HG03045 (cell line): Measurements from ENCODE around the gene CAMSAP2.
"Not testable (repeated sequence)": the region's sequence is repeated elsewhere in the genome, so short reads cannot be mapped to it uniquely, and the experiment has no call there.

Source experiments
- ATAC-seq: cut with Tn5 transposase; IDR thresholded peaks from one replicate; pipeline ENCODE4 v1.9.1; 2021; ENCODE audit warnings: mild to moderate bottlenecking, moderate library complexity; ENCODE audit not compliant: unreplicated experiment

The CAMSAP2 gene

DNA sequence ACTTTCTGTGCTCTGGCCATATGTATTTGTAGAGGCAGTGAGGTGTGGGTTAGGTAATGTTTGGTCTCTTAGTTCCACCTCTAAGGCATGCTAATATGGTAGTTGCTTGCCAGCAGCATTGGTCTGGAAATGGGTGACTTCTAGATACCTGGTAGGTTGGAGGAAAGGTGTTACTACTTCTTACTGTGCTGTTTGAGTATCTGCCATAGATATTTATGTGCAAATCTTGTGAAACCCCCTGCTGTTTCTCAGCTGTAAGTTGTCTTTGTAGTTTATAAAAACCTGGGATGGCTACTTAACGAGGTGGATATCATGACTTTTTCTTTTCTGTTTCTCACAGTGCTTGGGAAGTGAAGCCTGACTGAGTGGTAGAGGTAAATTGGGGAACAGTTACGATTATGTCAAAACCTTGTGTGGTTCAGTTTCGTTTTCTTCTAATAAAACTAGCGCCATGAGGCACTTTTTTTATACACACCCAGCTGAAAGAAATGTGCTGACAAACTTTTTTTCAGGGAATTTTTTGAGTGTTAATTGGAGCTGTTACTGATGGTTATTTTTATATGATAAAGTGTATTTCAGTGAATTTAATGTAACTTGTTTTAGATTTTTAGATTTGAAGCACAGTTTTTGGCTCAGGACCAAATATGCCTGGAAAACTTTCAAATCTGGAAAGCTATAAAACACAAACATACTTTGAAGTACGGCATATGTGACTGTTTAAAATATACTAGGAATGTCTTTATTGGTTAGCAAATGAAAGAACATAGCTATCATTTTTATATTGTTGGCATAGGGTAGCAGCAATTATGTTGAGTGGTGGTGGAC lies 42.1 kb downstream of the CAMSAP2 start:
- ATAC-seq: no peak

DNA sequence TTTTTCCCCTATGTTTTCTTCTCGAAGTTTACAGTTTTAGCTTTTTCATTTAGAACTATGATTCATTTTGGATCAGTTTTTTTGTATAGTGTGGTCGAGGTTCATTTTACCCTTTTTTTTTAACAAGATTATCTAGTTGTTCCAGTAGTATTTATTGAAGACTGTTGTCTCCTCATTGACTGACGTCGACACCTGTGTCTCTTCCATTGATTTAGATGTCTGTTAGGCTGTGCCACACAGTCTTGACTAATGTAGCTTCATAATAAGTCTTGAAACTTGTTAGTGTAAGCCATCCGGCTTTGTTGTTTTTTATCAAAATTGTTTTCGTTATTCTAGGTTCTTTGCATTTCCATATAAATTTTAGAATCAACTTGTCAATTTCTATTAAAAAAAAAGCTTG lies 45.2 kb downstream of the CAMSAP2 start:
- no peak for ATAC-seq

DNA sequence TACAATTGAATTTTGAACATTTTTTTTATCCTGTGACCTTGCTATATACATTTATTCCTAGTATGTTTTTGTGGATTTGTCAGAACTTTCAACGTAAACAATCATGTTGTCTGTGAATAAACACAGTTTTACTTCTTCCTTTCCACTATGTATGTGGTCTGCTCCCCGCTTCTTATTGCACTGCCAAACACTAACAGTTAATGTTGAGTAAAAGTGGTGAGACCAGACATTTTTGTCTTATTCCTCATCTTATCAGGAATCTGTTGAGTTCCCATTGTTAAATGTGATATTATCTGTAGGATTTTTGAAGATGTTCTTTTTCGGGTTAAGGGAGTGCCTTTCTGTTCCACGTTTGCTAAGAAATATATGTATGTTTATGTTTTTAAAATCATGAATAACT lies 45.9 kb downstream of the CAMSAP2 start:
- ATAC-seq: no peak

DNA sequence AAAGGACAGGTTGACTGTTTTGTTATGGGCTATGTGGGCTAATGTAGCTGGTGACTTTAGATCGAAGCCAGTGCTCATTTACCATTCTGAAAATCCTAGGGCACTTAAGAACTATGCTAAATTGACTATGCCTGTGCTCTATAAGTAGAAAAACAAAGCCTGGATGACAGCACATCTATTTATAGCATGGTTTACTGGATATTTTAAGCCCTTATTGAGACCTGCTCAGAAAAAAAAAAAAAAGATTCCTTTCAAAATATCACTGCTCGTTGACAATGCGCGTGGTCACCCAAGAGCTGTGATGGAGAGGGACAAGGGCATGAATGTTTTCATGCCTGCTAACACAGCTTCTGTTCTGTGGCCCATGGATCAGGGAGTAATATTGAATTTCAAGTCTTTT lies 48.1 kb downstream of the CAMSAP2 start:
- ATAC-seq: no peak

DNA sequence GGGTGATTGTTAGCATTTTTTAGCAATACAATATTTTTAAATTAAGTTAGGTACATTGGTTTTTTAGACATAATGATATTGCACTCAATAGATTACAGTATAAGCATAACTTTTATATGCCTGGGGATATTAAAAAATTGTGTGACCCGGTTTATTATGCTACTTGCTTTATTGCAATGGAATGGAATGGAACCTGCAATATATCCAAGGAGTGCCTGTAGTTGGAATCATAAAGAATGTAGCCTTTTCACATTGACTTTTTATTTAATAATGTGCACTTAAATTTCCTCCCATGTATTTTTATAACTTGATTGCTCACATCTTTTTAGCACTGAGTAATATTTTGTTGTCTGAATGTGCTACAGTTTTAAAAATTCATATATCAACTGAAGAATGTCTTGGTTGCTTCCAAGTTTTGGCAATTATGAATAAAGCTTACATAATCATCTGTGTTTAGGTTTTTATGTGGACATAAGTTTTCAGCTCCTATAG lies 49.2 kb downstream of the CAMSAP2 start:
- no peak for ATAC-seq

- ATAC-seq: not testable (repeated sequence)
Measured at GRCh38 chr1:200791012-200791411, 52.3 kb downstream of the CAMSAP2 start.

- no peak for ATAC-seq
Measured at GRCh38 chr1:200793677-200794076, 55.0 kb downstream of the CAMSAP2 start.

DNA sequence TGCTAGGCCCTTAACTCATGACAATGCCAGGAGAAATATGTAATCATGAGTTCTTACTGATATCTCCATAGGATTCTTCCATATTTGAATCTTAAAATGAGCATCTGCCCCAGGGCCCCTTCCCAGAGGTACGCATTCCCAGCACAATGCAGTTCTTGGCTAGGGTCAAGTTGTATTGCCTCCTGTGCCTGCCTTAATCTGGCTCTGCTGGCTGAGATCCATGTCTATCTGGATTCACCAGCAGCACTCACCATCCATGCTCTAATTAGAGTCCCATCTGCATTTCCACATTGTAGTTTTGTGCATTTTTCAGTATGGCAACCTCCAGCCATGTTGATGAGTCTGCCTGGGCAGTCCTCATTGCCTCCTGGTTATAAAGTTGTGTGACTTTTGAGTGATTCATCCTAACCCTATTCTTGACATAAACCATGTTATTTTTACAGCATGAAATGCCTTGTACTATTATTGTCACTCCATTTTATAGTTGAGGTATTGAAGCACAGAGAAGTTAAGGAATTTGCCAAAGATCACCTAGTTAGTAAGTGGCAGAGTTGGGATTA lies 55.9 kb downstream of the CAMSAP2 start:
- no peak for ATAC-seq

- no peak for ATAC-seq
Measured at GRCh38 chr1:200795156-200795555, 56.5 kb downstream of the CAMSAP2 start.

- no peak for ATAC-seq
Measured at GRCh38 chr1:200802042-200802441, 63.3 kb downstream of the CAMSAP2 start.

GRCh38 chr1:200802865-200803512 lies 64.3 kb downstream of the CAMSAP2 start:
- ATAC-seq: peak; percentile 65

DNA sequence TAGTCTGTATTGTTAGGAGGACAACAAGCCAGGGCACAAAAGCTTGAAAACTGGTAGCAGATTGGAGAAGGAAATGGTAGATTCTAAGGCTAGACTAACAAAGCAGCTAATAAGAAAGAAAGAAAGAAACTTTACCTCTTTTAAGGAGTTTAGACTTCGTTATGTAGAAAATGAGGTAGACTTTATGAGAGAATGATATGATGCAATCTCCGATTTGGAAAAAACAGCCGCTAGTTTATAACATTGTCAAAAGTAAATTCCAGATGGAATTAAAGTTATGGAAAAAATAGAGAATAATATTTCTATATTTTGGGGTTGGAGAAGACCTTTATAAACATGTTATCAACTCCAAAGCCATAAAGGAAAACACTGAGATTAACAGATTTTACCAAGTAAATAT lies 67.0 kb downstream of the CAMSAP2 start:
- ATAC-seq: no peak

DNA sequence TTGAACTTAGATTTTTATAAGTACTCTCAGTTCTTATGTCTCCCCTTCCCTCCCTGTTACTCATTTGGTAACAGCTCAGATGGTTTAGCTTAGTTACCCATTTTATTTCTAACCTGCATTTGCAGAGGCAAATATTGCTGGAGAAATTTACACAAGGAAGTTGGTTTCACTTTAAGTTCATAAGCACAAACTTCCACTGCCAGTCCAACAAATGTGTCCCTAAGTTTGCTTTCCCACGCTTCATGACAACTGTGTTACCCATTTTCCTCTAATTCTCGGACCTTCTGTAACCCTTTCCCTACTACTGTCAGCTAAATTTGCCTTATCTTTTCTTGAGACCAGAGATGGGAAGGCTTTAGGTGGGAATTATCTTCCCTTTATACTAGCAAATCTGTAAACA lies 70.2 kb downstream of the CAMSAP2 start:
- ATAC-seq: no peak

DNA sequence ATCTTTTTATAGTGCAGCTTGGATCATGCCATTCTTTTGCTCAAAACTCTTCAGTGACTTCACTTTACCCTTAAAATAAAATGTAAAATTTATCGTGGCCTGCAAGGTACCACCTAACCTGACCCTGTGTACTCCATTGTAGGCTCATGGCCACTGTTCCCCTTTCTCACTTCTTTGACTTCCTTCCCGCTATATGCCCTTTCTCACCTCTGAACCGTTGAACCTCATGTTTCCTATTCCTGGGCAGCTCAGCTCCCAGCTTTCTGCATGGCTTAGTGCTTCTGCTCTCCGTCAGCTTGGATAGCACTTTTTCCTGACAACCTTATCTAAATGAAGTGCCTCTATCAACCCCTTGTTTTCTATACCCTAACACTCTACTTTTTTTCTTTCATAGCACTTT lies 73.0 kb downstream of the CAMSAP2 start:
- no peak for ATAC-seq

DNA sequence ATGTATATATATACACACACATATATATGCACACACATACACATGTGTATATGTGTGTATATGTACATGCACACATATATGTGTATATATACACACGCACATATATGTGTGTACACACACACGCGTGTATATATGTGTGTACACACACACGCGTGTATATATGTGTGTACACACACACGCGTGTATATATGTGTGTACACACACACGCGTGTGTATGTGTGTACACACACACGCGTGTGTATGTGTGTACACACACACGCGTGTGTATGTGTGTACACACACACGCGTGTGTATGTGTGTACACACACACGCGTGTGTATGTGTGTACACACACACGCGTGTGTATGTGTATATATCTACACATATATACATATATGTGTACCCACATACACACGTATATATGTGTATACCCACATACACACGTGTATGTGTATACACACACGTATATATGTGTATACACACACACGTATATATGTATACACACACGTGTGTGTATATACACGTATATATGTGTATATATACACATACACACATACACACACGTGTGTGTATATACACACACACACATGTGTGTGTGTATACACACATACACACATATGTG lies 78.0 kb downstream of the CAMSAP2 start:
- not testable (repeated sequence) for ATAC-seq

DNA sequence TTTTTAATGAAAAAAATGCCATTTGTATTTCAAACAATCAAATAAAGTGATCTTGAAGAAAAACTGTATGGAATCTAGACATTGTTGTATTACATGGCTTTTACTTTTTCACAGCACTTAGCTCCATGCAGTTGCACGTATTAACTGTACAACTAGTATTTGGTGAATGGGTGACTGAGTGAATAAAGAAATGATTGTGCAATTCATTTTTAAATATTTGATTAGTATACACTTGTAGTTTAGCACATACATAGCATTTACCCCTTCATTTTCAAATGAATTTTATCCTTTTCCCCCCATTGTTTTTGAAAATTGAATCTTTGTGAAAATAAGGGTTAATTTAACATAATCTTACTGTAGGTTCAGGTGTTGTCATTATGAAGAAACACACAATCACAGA lies 79.6 kb downstream of the CAMSAP2 start:
- no peak for ATAC-seq

DNA sequence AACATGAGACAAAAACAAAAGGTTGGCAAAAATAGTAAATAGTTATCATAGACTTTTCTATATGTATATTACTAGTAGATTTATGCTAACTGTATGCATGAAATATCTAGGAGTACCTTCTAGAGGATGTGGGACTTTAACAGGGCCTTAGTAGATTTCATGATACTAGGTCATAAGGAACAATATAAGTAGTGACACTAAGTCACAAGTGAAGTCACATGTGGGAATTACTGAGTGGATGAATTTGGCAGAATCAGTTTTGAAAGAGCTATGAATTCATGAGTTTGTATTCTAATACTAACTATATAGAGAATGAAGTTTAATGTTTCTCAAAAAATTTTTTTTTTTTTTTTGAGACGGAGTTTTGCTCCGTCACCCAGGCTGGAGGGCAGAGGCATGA lies 81.0 kb downstream of the CAMSAP2 start:
- ATAC-seq: no peak

- no peak for ATAC-seq
Measured at GRCh38 chr1:200831091-200831490, 92.4 kb downstream of the CAMSAP2 start.

DNA sequence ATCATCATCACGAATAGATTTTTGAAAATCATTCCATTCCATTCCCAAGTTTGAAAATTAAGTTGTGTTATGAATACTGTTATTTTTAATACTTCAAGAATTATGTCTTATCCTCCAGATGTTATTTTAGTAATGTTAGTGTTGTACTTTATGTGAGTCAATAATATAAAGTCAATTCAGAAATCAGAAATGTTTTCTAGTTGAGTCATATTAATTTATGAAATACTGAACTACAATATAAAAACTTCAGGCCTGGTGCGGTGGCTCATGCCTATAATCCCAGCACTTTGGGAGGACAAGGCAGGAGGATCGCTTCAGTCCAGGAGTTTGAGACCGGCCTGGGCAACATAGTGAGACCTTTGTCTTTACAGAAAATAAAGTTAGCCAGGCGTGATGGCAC lies 95.7 kb downstream of the CAMSAP2 start:
- ATAC-seq: no peak

DNA sequence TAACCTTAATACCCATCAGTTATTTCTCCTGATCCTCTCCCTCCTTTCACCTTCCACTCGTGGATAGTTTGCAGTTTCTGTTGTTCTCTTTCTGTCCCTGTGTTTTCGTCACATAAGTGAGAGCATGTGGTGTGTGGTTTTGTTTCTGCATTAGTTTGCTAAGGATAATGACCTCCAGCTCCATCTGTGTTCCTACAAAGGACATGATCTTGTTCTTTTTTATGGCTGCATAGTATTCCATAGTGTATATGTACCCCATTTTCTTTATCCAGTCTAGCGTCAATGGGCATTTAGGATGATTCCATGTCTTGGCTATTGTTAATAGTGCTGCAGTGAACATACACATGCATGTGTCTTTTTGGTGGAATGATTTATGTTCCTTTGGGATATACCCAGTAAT lies 97.5 kb downstream of the CAMSAP2 start:
- no peak for ATAC-seq

DNA sequence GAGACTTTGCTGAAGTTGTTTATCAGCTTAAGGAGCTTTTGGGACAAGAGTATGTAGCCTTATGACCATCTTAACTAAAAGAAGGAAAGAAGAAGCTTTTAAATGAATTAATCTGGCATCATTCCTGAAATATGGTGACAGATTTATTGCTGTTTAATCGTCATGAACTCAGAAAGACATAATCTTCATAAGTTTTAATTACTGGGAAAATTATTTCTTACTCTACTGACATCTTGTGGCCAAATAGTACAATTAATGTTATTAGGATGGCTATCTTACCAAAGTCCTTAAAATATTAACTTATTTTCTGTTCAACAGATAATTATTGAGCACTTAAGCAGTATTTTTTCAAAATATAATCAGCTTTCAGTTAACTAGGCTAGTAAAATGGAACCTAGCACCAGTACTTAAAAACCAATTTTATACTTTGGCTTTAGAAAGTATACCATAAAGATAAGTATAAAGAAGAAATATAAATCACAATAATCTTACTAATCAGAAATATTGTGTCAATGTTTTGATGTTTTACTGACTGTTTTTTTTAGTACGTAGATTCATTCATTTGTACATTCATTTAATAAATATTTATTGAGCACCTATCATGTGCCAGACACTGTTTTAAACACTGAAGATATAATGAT lies 99.4 kb downstream of the CAMSAP2 start:
- ATAC-seq: no peak
